CD8-positive, alpha-beta memory T cell (primary cell): ENCODE data around the gene PPID. TPM values are rescaled to one million over a fixed set of nuclear protein-coding genes. Genes with fewer than 3 reads are reported as not detected.
"Not testable (repeated sequence)": the region's sequence is repeated elsewhere in the genome, so short reads cannot be mapped to it uniquely, and the experiment has no call there.

Experiments
- CTCF ChIA-PET: fragments of 350-600 bp; sonication (Branson Sonifier 250); formaldehyde crosslinking; loops from one replicate; lab custom pipeline; 2021; ENCODE audit warnings: antibody characterized with exemption; lab: Charles Lee
- POLR2A ChIA-PET: fragments of 350-600 bp; sonication (Branson Sonifier 250); formaldehyde crosslinking; loops from one replicate; lab custom pipeline; 2021; ENCODE audit warnings: antibody characterized with exemption; lab: Charles Lee
- DNase-seq, 5 donors: peaks; one replicate each; pipeline versions ENCODE4 v3.0.0 to v3.0.0-alpha.2; 2020 to 2022; ENCODE audit warnings: mixed read lengths in 1 of 5
- H3K27ac ChIP-seq: one replicate; pipeline ENCODE4 v1.7.0; 2013; ENCODE audit warnings: low read depth, mild to moderate bottlenecking, low read length, moderate library complexity
- H3K27me3 ChIP-seq: 2 replicates; pipeline ENCODE4 v1.7.0; 2013; ENCODE audit warnings: low read length, mild to moderate bottlenecking; ENCODE audit not compliant: insufficient read depth, poor library complexity, severe bottlenecking
- H3K36me3 ChIP-seq: 2 replicates; pipeline ENCODE4 v1.7.0; 2013; ENCODE audit warnings: mild to moderate bottlenecking, low read length, moderate library complexity; ENCODE audit not compliant: insufficient read depth
- H3K4me1 ChIP-seq: 2 replicates; pipeline ENCODE4 v1.7.0; 2013; ENCODE audit warnings: mild to moderate bottlenecking, low read length, moderate library complexity; ENCODE audit not compliant: insufficient read depth
- H3K4me3 ChIP-seq: 2 replicates; pipeline ENCODE4 v1.7.0; 2013; ENCODE audit warnings: mild to moderate bottlenecking, low read length
- H3K9me3 ChIP-seq: 2 replicates; pipeline ENCODE4 v1.7.0; 2013; ENCODE audit warnings: mild to moderate bottlenecking, low read length
- H3K27ac Mint-ChIP-seq, 8 donors: one replicate each; pipeline ENCODE4 v1.8.0; 2020 to 2021; ENCODE audit warnings: mixed read lengths in 8 of 8, mild to moderate bottlenecking in 6 of 8, inconsistent platforms in 3 of 8, moderate library complexity in 3 of 8
- H3K27me3 Mint-ChIP-seq, 2 donors: one replicate each; pipeline ENCODE4 v1.8.0; 2020 to 2021; ENCODE audit warnings: mixed read lengths in 2 of 2, mild to moderate bottlenecking in 1 of 2, moderate library complexity in 1 of 2
- H3K36me3 Mint-ChIP-seq, 3 donors: one replicate each; pipeline ENCODE4 v1.8.0; 2020 to 2021; ENCODE audit warnings: mixed read lengths in 3 of 3, inconsistent platforms in 1 of 3, mild to moderate bottlenecking in 1 of 3
- H3K4me1 Mint-ChIP-seq, 3 donors: one replicate each; pipeline ENCODE4 v1.8.0; 2020 to 2021; ENCODE audit warnings: mixed read lengths in 3 of 3, inconsistent platforms in 1 of 3, mild to moderate bottlenecking in 1 of 3
- H3K4me3 Mint-ChIP-seq, 7 donors: one replicate each; pipeline ENCODE4 v1.8.0; 2020 to 2021; ENCODE audit warnings: mixed read lengths in 7 of 7, mild to moderate bottlenecking in 6 of 7, moderate library complexity in 4 of 7, inconsistent platforms in 2 of 7
- H3K9me3 Mint-ChIP-seq, 5 donors: one replicate each; pipeline ENCODE4 v1.8.0; 2020 to 2022; ENCODE audit warnings: mixed read lengths in 5 of 5, mild to moderate bottlenecking in 3 of 5, moderate library complexity in 2 of 5, inconsistent platforms in 1 of 5
- polyA plus RNA-seq: library from polyadenylated mRNA; unstranded; fragments of 300-500 nt; fragmentation: Illumina TruSeq; gene quantifications from one replicate; pipeline ENCODE4 v1.2.3, GENCODE V29; 2021
- total RNA-seq, 2 experiments: library from RNA; stranded (reverse); gene quantifications; one replicate each; pipeline ENCODE4 v1.2.3, GENCODE V29; 2021

Gene PPID
- total and polyA plus RNA-seq, 3 experiments from 2014 or later, result 58.9 to 66.8 (median 61.2) TPM

- not testable (repeated sequence) for H3K4me3 Mint-ChIP-seq, H3K27ac Mint-ChIP-seq, H3K4me1 Mint-ChIP-seq
Measured at GRCh38 chr4:158663707-158664625, 59.2 kb downstream of the PPID start.

GRCh38 chr4:158663255-158663654, 59.9 kb downstream of the PPID start:
- H3K27ac ChIP-seq, H3K9me3 ChIP-seq, H3K4me3 ChIP-seq, H3K36me3 ChIP-seq, CTCF ChIA-PET, H3K27ac Mint-ChIP-seq, H3K36me3 Mint-ChIP-seq, DNase-seq, H3K4me1 Mint-ChIP-seq, H3K27me3 ChIP-seq, H3K4me3 Mint-ChIP-seq, H3K4me1 ChIP-seq, H3K9me3 Mint-ChIP-seq, POLR2A ChIA-PET: not testable (repeated sequence)
- H3K27me3 Mint-ChIP-seq, result peaks cover 3 to 13% of the 10 kb centered on the region in 2 donors

More at GRCh38 chr4:158663707-158664625, 59.2 kb downstream of the PPID start:
- H3K4me3 ChIP-seq, H3K9me3 ChIP-seq, H3K27me3 ChIP-seq, H3K27me3 Mint-ChIP-seq, DNase-seq, H3K4me1 ChIP-seq, H3K9me3 Mint-ChIP-seq, H3K36me3 Mint-ChIP-seq, POLR2A ChIA-PET, H3K27ac ChIP-seq, CTCF ChIA-PET, H3K36me3 ChIP-seq: not testable (repeated sequence)

Other genes with a start within 250 kb of the PPID start
- not detected for gene RXFP1, start 201.5 kb downstream of the PPID start, total RNA-seq
- not detected for gene RXFP1, start 201.5 kb downstream of the PPID start, polyA plus RNA-seq
- gene C4orf46, start 51.5 kb downstream of the PPID start, total RNA-seq, result 10 to 100 TPM; 20.0 to 22.0 TPM
- 5.7 TPM for gene C4orf46, start 51.5 kb downstream of the PPID start, polyA plus RNA-seq
- gene ETFDH, start 51.1 kb downstream of the PPID start, total RNA-seq, result 10 to 100 TPM; 21.9 to 22.1 TPM
- gene ETFDH, start 51.1 kb downstream of the PPID start, polyA plus RNA-seq, result 4.4 TPM
- 10 to 100 TPM; 11.7 to 13.3 TPM for gene FNIP2, start 45.6 kb upstream of the PPID start, total RNA-seq
- gene FNIP2, start 45.6 kb upstream of the PPID start, polyA plus RNA-seq, result 5.1 TPM